B cell (primary cell): ENCODE data around the gene PRDM15. TPM values are rescaled to one million over a fixed set of nuclear protein-coding genes. Genes with fewer than 3 reads are reported as not detected.

Experiments used
- ATAC-seq: fragments of 200-7000 bp; cut with Tn5 transposase; one replicate; pipeline ENCODE4 v1.10.0; 2021; ENCODE audit warnings: low read depth, mild to moderate bottlenecking, moderate number of reproducible peaks, moderate library complexity
- CTCF ChIA-PET: fragments of 350-600 bp; sonication (Branson Sonifier 250); formaldehyde crosslinking; loops from one replicate; lab custom pipeline; 2021; ENCODE audit warnings: antibody characterized with exemption, inconsistent platforms; lab: Charles Lee
- POLR2A ChIA-PET: fragments of 350-600 bp; sonication (Branson Sonifier 250); formaldehyde crosslinking; loops from one replicate; lab custom pipeline; 2021; ENCODE audit warnings: antibody characterized with exemption; lab: Charles Lee
- DNase-seq: peaks from one replicate; pipeline ENCODE4 v3.0.0; 2013
- H2AFZ ChIP-seq: 2 replicates; pipeline ENCODE4 v1.6.1; 2012; ENCODE audit warnings: mild to moderate bottlenecking, low read depth, low read length; ENCODE audit not compliant: insufficient read depth, poor library complexity, severe bottlenecking
- H3K27ac ChIP-seq, 2 donors: 1 replicate in 1 of 2; 2 replicates in 1 of 2; pipeline ENCODE4 v1.5.1; 2012 to 2013; ENCODE audit warnings: low read length in 2 of 2, mild to moderate bottlenecking in 2 of 2, moderate library complexity in 1 of 2
- H3K27me3 ChIP-seq, 4 experiments: fragments of 200-600 bp in 1 of 4; sonication (generic) in 1 of 4; replicated peaks in 1 of 4; 1 replicate in 2 of 4; 2 replicates in 2 of 4; pipeline versions ENCODE4 v1.6.1 to v1.7.0; 2013 to 2016; ENCODE audit warnings: low read length in 3 of 4, mild to moderate bottlenecking in 2 of 4, mixed read lengths in 1 of 4, moderate library complexity in 1 of 4; ENCODE audit not compliant: insufficient read depth in 4 of 4, control insufficient read depth in 3 of 4; ENCODE audit errors: control extremely low read depth in 1 of 4
- H3K36me3 ChIP-seq, 2 experiments: replicated peaks in 1 of 2; 1 replicate in 1 of 2; 2 replicates in 1 of 2; pipeline versions ENCODE4 v1.6.1 to v1.7.1; 2013; ENCODE audit warnings: low read length in 1 of 2; ENCODE audit not compliant: insufficient read depth in 2 of 2, control insufficient read depth in 1 of 2; ENCODE audit errors: control extremely low read depth in 1 of 2, extremely low read depth in 1 of 2
- H3K4me1 ChIP-seq, 2 donors: fragments of 200-600 bp in 1 of 2; sonication (generic) in 1 of 2; 1 replicate in 1 of 2; 2 replicates in 1 of 2; pipeline versions ENCODE4 v1.5.1 to v1.6.1; 2013 to 2017; ENCODE audit warnings: low read length in 2 of 2; ENCODE audit not compliant: control insufficient read depth in 2 of 2, insufficient read depth in 2 of 2
- H3K4me2 ChIP-seq: replicated peaks from 2 replicates; pipeline ENCODE3; 2012; ENCODE audit warnings: mild to moderate bottlenecking, low read depth, low read length; ENCODE audit not compliant: poor library complexity, severe bottlenecking
- H3K4me3 ChIP-seq, 5 experiments: fragments of 200-600 bp in 1 of 5; sonication (generic) in 1 of 5; 1 replicate in 3 of 5; 2 replicates in 2 of 5; pipeline versions ENCODE4 v1.5.1 to v1.7.0; 2011 to 2016; ENCODE audit warnings: low read length in 4 of 5, mild to moderate bottlenecking in 4 of 5, low read depth in 2 of 5, control low read depth in 1 of 5, moderate library complexity in 1 of 5; ENCODE audit not compliant: insufficient read depth in 1 of 5; ENCODE audit errors: control extremely low read depth in 1 of 5, extremely low read depth in 1 of 5
- H3K79me2 ChIP-seq: fragments of 200-600 bp; sonication (generic); one replicate; pipeline ENCODE4 v1.6.0; 2016; ENCODE audit warnings: low read length; ENCODE audit not compliant: control insufficient read depth, insufficient read depth
- H3K9ac ChIP-seq: fragments of 200-600 bp; sonication (generic); 2 replicates; pipeline ENCODE4 v1.6.1; 2017; ENCODE audit warnings: mild to moderate bottlenecking, low read length, moderate library complexity
- H3K9me3 ChIP-seq, 3 donors: one replicate each; pipeline versions ENCODE4 v1.6.1 to v1.7.1; 2013; ENCODE audit warnings: low read length in 2 of 3; ENCODE audit not compliant: control insufficient read depth in 2 of 3, insufficient read depth in 1 of 3; ENCODE audit errors: control extremely low read depth in 1 of 3
- H4K20me1 ChIP-seq: 2 replicates; pipeline ENCODE4 v1.6.0; 2012; ENCODE audit warnings: mild to moderate bottlenecking, low read length; ENCODE audit not compliant: insufficient read depth, control insufficient read depth, poor library complexity, severe bottlenecking
- H3K27ac Mint-ChIP-seq: one replicate; pipeline ENCODE4 v1.8.0; 2021; ENCODE audit warnings: mixed read lengths
- H3K27me3 Mint-ChIP-seq: one replicate; pipeline ENCODE4 v1.8.0; 2021; ENCODE audit warnings: mixed read lengths
- H3K4me1 Mint-ChIP-seq: one replicate; pipeline ENCODE4 v1.8.0; 2021; ENCODE audit warnings: mixed read lengths
- H3K4me3 Mint-ChIP-seq: one replicate; pipeline ENCODE4 v1.8.0; 2021; ENCODE audit warnings: mixed read lengths
- H3K9me3 Mint-ChIP-seq: one replicate; pipeline ENCODE4 v1.8.0; 2022; ENCODE audit warnings: mixed read lengths; ENCODE audit not compliant: insufficient read depth
- EZH2 ChIP-seq: IDR thresholded peaks from 2 replicates; pipeline ENCODE4 v1.6.1; 2012; ENCODE audit warnings: borderline replicate concordance, low read depth, mild to moderate bottlenecking, moderate library complexity, low read length; ENCODE audit not compliant: insufficient read depth, poor library complexity, severe bottlenecking
- WGBS: methylation state at CpG from one replicate; pipeline ENCODE4 v1.1.5; 2013; ENCODE audit warnings: missing lambda C conversion rate; ENCODE audit not compliant: insufficient coverage; 5-methylcytosine and 5-hydroxymethylcytosine counted together
- intact Hi-C: fragments of 100-400 bp; cut with micrococcal nuclease; formaldehyde crosslinking; loops from one replicate; pipeline ENCODE4 v1.10.0; 2022
- polyA plus RNA-seq: library from polyadenylated mRNA; depleted of rRNA; stranded (reverse); fragments of >200 nt; gene quantifications from 2 replicates; pipeline ENCODE4 v1.2.3, GENCODE V29; 2012
- total RNA-seq, 2 donors: library from RNA; stranded (reverse); fragments of 120-200 nt in 1 of 2; gene quantifications; 1 replicate in 1 of 2; 2 replicates in 1 of 2; pipeline versions ENCODE4 v1.2.3 to v1.2.4, GENCODE V29; 2013 to 2022
- TF ChIP-seq, protein P1 (sequence below): fragments of 200-600 bp; IDR thresholded peaks from one replicate; pipeline ENCODE4 v1.8.0; 2022; ENCODE audit warnings: antibody characterized with exemption, mild to moderate bottlenecking

Gene PRDM15
- total and polyA plus RNA-seq, 2 donors (not counting 1 experiment from before 2014, with no cell fraction given), result 21.3 to 29.2 TPM

GRCh38 chr21:41857771-41858300 is 21.3 kb downstream of the PRDM15 start:
- H3K27me3 Mint-ChIP-seq, result no peaks in the 10 kb centered on the region
- H3K4me2 ChIP-seq, result no peak overlapping the region
- H4K20me1 ChIP-seq, result peaks cover 11% of the 10 kb centered on the region
- ATAC-seq, result no peak
- H3K27ac ChIP-seq, result no peak overlapping the region
- no peak overlapping the region for H3K4me3 ChIP-seq
- no peak for DNase-seq
- intact Hi-C loops, result no loop called here
- peaks cover 16% of the 10 kb centered on the region for H3K79me2 ChIP-seq
- 71% methylated on average over 14 of the region's 14 CpGs for WGBS
- ChIA-PET POLR2A (no interaction called here), CTCF (interaction anchor here (1.2 kb wide), 1 partner anchor 42 kb away, joined by 3 read pairs; no protein-coding TSS in a partner anchor)
- H3K4me1 Mint-ChIP-seq, result peaks cover 12% of the 10 kb centered on the region
- H3K27me3 ChIP-seq, result no peaks in the 10 kb centered on the region
- H3K9me3 ChIP-seq, result no peaks in the 10 kb centered on the region
- H2AFZ ChIP-seq, result no peak overlapping the region
- no peak overlapping the region for H3K4me3 Mint-ChIP-seq
- peaks cover 0 to 50% of the 10 kb centered on the region in 2 experiments for H3K36me3 ChIP-seq
- TF ChIP-seq, protein P1, sequence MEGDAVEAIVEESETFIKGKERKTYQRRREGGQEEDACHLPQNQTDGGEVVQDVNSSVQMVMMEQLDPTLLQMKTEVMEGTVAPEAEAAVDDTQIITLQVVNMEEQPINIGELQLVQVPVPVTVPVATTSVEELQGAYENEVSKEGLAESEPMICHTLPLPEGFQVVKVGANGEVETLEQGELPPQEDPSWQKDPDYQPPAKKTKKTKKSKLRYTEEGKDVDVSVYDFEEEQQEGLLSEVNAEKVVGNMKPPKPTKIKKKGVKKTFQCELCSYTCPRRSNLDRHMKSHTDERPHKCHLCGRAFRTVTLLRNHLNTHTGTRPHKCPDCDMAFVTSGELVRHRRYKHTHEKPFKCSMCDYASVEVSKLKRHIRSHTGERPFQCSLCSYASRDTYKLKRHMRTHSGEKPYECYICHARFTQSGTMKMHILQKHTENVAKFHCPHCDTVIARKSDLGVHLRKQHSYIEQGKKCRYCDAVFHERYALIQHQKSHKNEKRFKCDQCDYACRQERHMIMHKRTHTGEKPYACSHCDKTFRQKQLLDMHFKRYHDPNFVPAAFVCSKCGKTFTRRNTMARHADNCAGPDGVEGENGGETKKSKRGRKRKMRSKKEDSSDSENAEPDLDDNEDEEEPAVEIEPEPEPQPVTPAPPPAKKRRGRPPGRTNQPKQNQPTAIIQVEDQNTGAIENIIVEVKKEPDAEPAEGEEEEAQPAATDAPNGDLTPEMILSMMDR, result no peak
- no peak for TF ChIP-seq EZH2
- H3K9me3 Mint-ChIP-seq, result no peaks in the 10 kb centered on the region
- no peak overlapping the region for H3K9ac ChIP-seq
- peaks cover 0 to 9% of the 10 kb centered on the region in 2 donors for H3K4me1 ChIP-seq
- no peak overlapping the region for H3K27ac Mint-ChIP-seq

GRCh38 chr21:41856572-41856971 is 22.6 kb downstream of the PRDM15 start:
- no peak overlapping the region for H3K4me3 Mint-ChIP-seq
- H3K4me2 ChIP-seq, result no peak overlapping the region
- no peak overlapping the region for H3K27ac ChIP-seq
- H3K27me3 Mint-ChIP-seq, result no peaks in the 10 kb centered on the region
- H3K27ac Mint-ChIP-seq, result no peak overlapping the region
- H3K27me3 ChIP-seq, result no peaks in the 10 kb centered on the region
- H3K9me3 ChIP-seq, result no peaks in the 10 kb centered on the region
- ChIA-PET POLR2A (no interaction called here), CTCF (interaction anchor here (1.2 kb wide), 2 partner anchors 40 to 252 kb away, joined by 3 read pairs; no protein-coding TSS in a partner anchor)
- no peak overlapping the region for H3K9ac ChIP-seq
- 100% methylated on average over 8 of the region's 10 CpGs for WGBS
- DNase-seq (no peak), ATAC-seq (no peak)
- H3K4me1 Mint-ChIP-seq, result peaks cover 5% of the 10 kb centered on the region
- intact Hi-C loops, result no loop called here
- H3K9me3 Mint-ChIP-seq, result no peaks in the 10 kb centered on the region
- peaks cover 4% of the 10 kb centered on the region for H3K79me2 ChIP-seq
- H2AFZ ChIP-seq, result no peak overlapping the region
- H3K4me3 ChIP-seq, result no peak overlapping the region
- H3K4me1 ChIP-seq, result no peaks in the 10 kb centered on the region
- TF ChIP-seq EZH2, result no peak
- TF ChIP-seq, protein P1, result no peak
- peaks cover 2% of the 10 kb centered on the region for H4K20me1 ChIP-seq
- H3K36me3 ChIP-seq, result peaks cover 0 to 56% of the 10 kb centered on the region in 2 experiments
